GM12892 (cell line): ENCODE data around the gene SCCPDH.

Experiments
- POLR2AphosphoS5 ChIP-seq: IDR thresholded peaks from 2 replicates; pipeline ENCODE4 v1.6.1; 2011; ENCODE audit warnings: low read depth, low read length, control low read depth
- TAF1 ChIP-seq: IDR thresholded peaks from 2 replicates; pipeline ENCODE4 v1.6.1; 2011; ENCODE audit warnings: low read depth, mild to moderate bottlenecking, control low read depth, low read length, borderline replicate concordance

- TF ChIP-seq POLR2AphosphoS5, result no peak; the same call in 1 of the 2 replicates
- TF ChIP-seq TAF1, result peak; percentile 37; the same call in 1 of the 2 replicates
Observed at GRCh38 chr1:246724016-246724730, at the start of gene SCCPDH.
